ENCODE results near the gene E2F6. TPM values are rescaled to one million over a fixed set of nuclear protein-coding genes. Genes with fewer than 3 reads are reported as not detected.
A peak's percentile ranks its signal among the peaks of the same experiment; 100 is the strongest.

Gene E2F6
- total and polyA plus RNA-seq, 2 of the 13 experiments (the other 11 are each of a cell fraction or from before 2014, with no cell fraction given): 27.3 to 36.0 TPM

GRCh38 chr2:11498543-11499034, 32.6 kb upstream of the E2F6 start (continued):
- TF ChIP-seq ZNF609 (CRISPR knock-in tag; IDR thresholded peaks at IDR 0.05; ENCODE audit: borderline replicate concordance): peak; percentile 14; the same call in 1 of the 2 replicates
- no peak for TF ChIP-seq SIN3B (IDR thresholded peaks at IDR 0.05; ENCODE audit: low read length)
- peak; percentile 67 for TF ChIP-seq FOXC1 (CRISPR knock-in tag; IDR thresholded peaks at IDR 0.05; ENCODE audit: borderline replicate concordance)
- no peak for TF ChIP-seq PPARG (CRISPR knock-in tag; conservative IDR thresholded peaks at IDR 0.05)
- TF ChIP-seq KLF9 (CRISPR knock-in tag; IDR thresholded peaks at IDR 0.05; ENCODE audit: low read depth): no peak
- peak; percentile 30 for TF ChIP-seq HNF4A (CRISPR knock-in tag; IDR thresholded peaks at IDR 0.05)
- TF ChIP-seq HINFP (CRISPR knock-in tag; IDR thresholded peaks at IDR 0.05; ENCODE audit: low read depth): no peak
- 0 out of 2 replicates have a peak, but pooled peaks have one; percentile 20 for TF ChIP-seq RAD21 (CRISPR knock-in tag; IDR thresholded peaks at IDR 0.05)
- no peak for TF ChIP-seq IRX3 (CRISPR knock-in tag; IDR thresholded peaks at IDR 0.05; ENCODE audit: borderline replicate concordance, low read depth)
- no peak for TF ChIP-seq ZNF180 (CRISPR knock-in tag; IDR thresholded peaks at IDR 0.05; ENCODE audit: borderline replicate concordance, low read depth)
- no peak for TF ChIP-seq PBX3 (CRISPR knock-in tag; IDR thresholded peaks at IDR 0.05; ENCODE audit: borderline replicate concordance)
- no peak; the same call in none of the 2 replicates for TF ChIP-seq KMT2B (CRISPR knock-in tag; IDR thresholded peaks at IDR 0.05)
- TF ChIP-seq IKZF1 (IDR thresholded peaks at IDR 0.05): no peak
- peak; percentile 25; the same call in 1 of the 2 replicates for TF ChIP-seq HNF4G (IDR thresholded peaks at IDR 0.05; ENCODE audit: borderline replicate concordance, low read depth, low read length)
- TF ChIP-seq HNF4G (CRISPR knock-in tag; IDR thresholded peaks at IDR 0.05; ENCODE audit: borderline replicate concordance, low read depth): no peak
- TF ChIP-seq NR1H2 (CRISPR knock-in tag; IDR thresholded peaks at IDR 0.05; ENCODE audit: borderline replicate concordance, low read depth): no peak; the same call in 1 of the 2 replicates
- peak; percentile 72; the same call in 1 of the 2 replicates for TF ChIP-seq THAP9 (CRISPR knock-in tag; IDR thresholded peaks at IDR 0.05; ENCODE audit: borderline replicate concordance)
- no peak for TF ChIP-seq BRCA1 (CRISPR knock-in tag; IDR thresholded peaks at IDR 0.05)
- no peak for TF ChIP-seq MATR3 (CRISPR knock-in tag; IDR thresholded peaks at IDR 0.05)
- no peak for TF ChIP-seq ZBTB3 (CRISPR knock-in tag; IDR thresholded peaks at IDR 0.05; ENCODE audit: borderline replicate concordance, low read depth)
- TF ChIP-seq ZNF33B (CRISPR knock-in tag; IDR thresholded peaks at IDR 0.05): no peak

Data from HepG2 (cell line).